ENCODE results near the gene MCU. TPM values are rescaled to one million over a fixed set of nuclear protein-coding genes. Genes with fewer than 3 reads are reported as not detected.
"Not testable (repeated sequence)": the region's sequence is repeated elsewhere in the genome, so short reads cannot be mapped to it uniquely, and the experiment has no call there.

The MCU gene
- total and polyA plus RNA-seq, 10 donors: 7.2 to 29.2 (median 19.4) TPM

- Histone ChIP-seq H3K36me3 (peaks cover 0 to 52% (median 0%) of the 10 kb centered on the region in 6 donors), H3K4me3 (no peak overlapping the region), H3K9me3 (peaks cover 0 to 46% (median 25%) of the 10 kb centered on the region in 8 donors), H3K4me1 (no peaks in the 10 kb centered on the region), H3K27ac (no peak overlapping the region), H3K27me3 (replicated peaks in 1 of 7) (no peaks in the 10 kb centered on the region)
- DNase-seq: no peak
- WGBS, 5 donors: 95 to 100% (median 96%) methylated on average over 3 of the region's 3 CpGs
- TF ChIP-seq POLR2A (IDR thresholded peaks at IDR 0.05) (no peak), POLR2AphosphoS5 (IDR thresholded peaks at IDR 0.05) (no peak), CTCF (IDR thresholded peaks at IDR 0.05 in 8 of 11, conservative IDR thresholded peaks at IDR 0.05 in 3 of 11) (no peak)
- intact Hi-C loops (cut with DNase I; ENCODE audit: low total_unique reads): no loop called here
These were observed 73.3 kb downstream of the MCU start for GRCh38 chr10:72765051-72765745.

GRCh38 chr10:72771195-72771594 is 79.3 kb downstream of the MCU start:
- peaks cover 0 to 45% (median 0%) of the 10 kb centered on the region in 6 donors for H3K36me3 ChIP-seq
- H3K4me1 ChIP-seq; H3K27me3 ChIP-seq (replicated peaks in 1 of 7); intact Hi-C loops (cut with DNase I; ENCODE audit: low total_unique reads); H3K4me3 ChIP-seq; DNase-seq; H3K27ac ChIP-seq: not testable (repeated sequence)
- H3K9me3 ChIP-seq: peaks cover 0 to 72% (median 43%) of the 10 kb centered on the region in 8 donors

GRCh38 chr10:72772031-72772430 is 80.1 kb downstream of the MCU start:
- H3K4me3 ChIP-seq: no peak overlapping the region
- H3K27me3 ChIP-seq (replicated peaks in 1 of 7): no peaks in the 10 kb centered on the region
- DNase-seq: no peak
- 89 to 100% (median 100%) methylated on average over 1 of the region's 1 CpG for WGBS, 5 donors
- intact Hi-C loops (cut with DNase I; ENCODE audit: low total_unique reads): no loop called here
- no peak overlapping the region for H3K27ac ChIP-seq
- H3K36me3 ChIP-seq: peaks cover 0 to 37% (median 0%) of the 10 kb centered on the region in 6 donors
- H3K9me3 ChIP-seq: peaks cover 0 to 64% (median 36%) of the 10 kb centered on the region in 8 donors
- H3K4me1 ChIP-seq: no peaks in the 10 kb centered on the region
- TF ChIP-seq POLR2A (IDR thresholded peaks at IDR 0.05) (no peak), POLR2AphosphoS5 (IDR thresholded peaks at IDR 0.05) (no peak), CTCF (IDR thresholded peaks at IDR 0.05 in 8 of 11, conservative IDR thresholded peaks at IDR 0.05 in 3 of 11) (no peak)

- DNase-seq: no peak
- no peaks in the 10 kb centered on the region for H3K27me3 ChIP-seq (replicated peaks in 1 of 7)
- no peak overlapping the region for H3K27ac ChIP-seq
- no peaks in the 10 kb centered on the region for H3K36me3 ChIP-seq
- H3K4me3 ChIP-seq: no peak overlapping the region
- 95 to 100% (median 96%) methylated on average over 2 of the region's 2 CpGs for WGBS, 5 donors
- peaks cover 0 to 5% (median 0%) of the 10 kb centered on the region in 8 donors for H3K9me3 ChIP-seq
- TF ChIP-seq POLR2AphosphoS5 (IDR thresholded peaks at IDR 0.05) (no peak), POLR2A (IDR thresholded peaks at IDR 0.05) (no peak), CTCF (IDR thresholded peaks at IDR 0.05 in 8 of 11, conservative IDR thresholded peaks at IDR 0.05 in 3 of 11) (no peak)
- peaks cover 0 to 21% (median 13%) of the 10 kb centered on the region in 6 donors for H3K4me1 ChIP-seq
- intact Hi-C loops (cut with DNase I; ENCODE audit: low total_unique reads): no loop called here
These were observed 87.9 kb downstream of the MCU start for GRCh38 chr10:72779874-72780273.

Data from spleen (tissue), 11 donors.